C4-2B (cell line): ENCODE results near the gene ANKRD34A.

ENCODE experiments used
- CTCF ChIP-seq: fragments of 450-650 bp; conservative IDR thresholded peaks from 2 replicates; pipeline ENCODE4 v1.5.1; 2017; ENCODE audit warnings: mild to moderate bottlenecking
- ZFX ChIP-seq: fragments of 450-650 bp; IDR thresholded peaks from 2 replicates; pipeline ENCODE4 v1.6.1; 2017

GRCh38 chr1:145952903-145953302 lies 11.5 kb downstream of the ANKRD34A start:
- TF ChIP-seq CTCF (no peak), ZFX (no peak)
